ENCODE data around the gene FBXO31.

FBXO31 gene

DNA sequence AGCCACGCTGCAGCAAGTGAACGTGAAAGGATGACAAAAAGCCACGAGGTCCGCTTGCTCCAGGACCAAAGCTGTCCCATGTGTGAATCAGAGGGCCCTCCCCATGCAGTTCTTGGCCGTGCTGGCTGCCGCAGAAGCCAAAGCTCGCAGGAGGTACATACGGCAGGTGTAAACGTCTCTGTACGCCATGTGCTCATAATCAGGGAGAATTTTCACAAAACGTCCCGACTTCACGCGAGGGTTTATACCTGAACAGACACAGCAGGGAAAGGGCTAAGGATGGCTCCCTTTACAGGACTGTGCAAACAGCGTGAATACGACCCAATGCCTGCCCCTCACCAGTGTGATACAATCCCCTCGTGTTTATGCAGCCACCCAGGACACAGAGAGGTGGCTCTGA is 25.3 kb downstream of the FBXO31 start:
- H3K4me3 ChIP-seq (ENCODE audit: control insufficient read depth, low read depth, low read length) = no peak overlapping the region
- no peak for DNase-seq (ENCODE audit: low read depth)
- no peak for TF ChIP-seq CTCF (conservative IDR thresholded peaks at IDR 0.05; ENCODE audit: control insufficient read depth, insufficient read depth, low read depth, low read length)

GRCh38 chr16:87356491-87356853 is 27.1 kb downstream of the FBXO31 start:
- H3K4me3 ChIP-seq (ENCODE audit: control insufficient read depth, low read depth, low read length) = no peak overlapping the region
- no peak for TF ChIP-seq CTCF (conservative IDR thresholded peaks at IDR 0.05; ENCODE audit: control insufficient read depth, insufficient read depth, low read depth, low read length)
- DNase-seq (ENCODE audit: low read depth) = no peak

- no peak for DNase-seq (ENCODE audit: low read depth)
- TF ChIP-seq CTCF (conservative IDR thresholded peaks at IDR 0.05; ENCODE audit: control insufficient read depth, insufficient read depth, low read depth, low read length) = no peak
- H3K4me3 ChIP-seq (ENCODE audit: control insufficient read depth, low read depth, low read length) = no peak overlapping the region
These were observed 30.0 kb downstream of the FBXO31 start for GRCh38 chr16:87353613-87354012.

DNA sequence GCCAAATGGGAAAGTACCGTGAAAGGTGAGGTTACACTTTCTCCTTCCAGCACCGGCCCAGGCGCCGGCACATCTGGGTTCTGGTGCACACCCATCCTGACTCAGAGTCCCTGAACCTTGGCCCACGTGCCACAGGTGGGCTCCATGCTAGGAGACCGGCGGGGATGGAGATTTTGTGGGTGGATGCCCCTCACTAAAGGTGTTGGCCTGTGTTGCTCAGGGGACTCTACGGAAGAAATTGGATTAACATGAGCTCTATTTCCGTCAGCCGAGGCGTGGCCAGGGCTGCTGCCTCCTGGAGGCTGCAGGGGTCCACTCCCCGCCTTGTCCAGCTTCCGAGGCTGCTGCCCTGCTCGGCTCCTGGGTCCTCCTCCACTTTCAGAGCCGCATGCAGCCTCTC is 30.8 kb downstream of the FBXO31 start:
- no peak for DNase-seq (ENCODE audit: low read depth)
- no peak overlapping the region for H3K4me3 ChIP-seq (ENCODE audit: control insufficient read depth, low read depth, low read length)
- TF ChIP-seq CTCF (conservative IDR thresholded peaks at IDR 0.05; ENCODE audit: control insufficient read depth, insufficient read depth, low read depth, low read length) = no peak

GRCh38 chr16:87351320-87351698 is 32.3 kb downstream of the FBXO31 start:
- DNase-seq (ENCODE audit: low read depth) = no peak
- no peak for TF ChIP-seq CTCF (conservative IDR thresholded peaks at IDR 0.05; ENCODE audit: control insufficient read depth, insufficient read depth, low read depth, low read length)
- H3K4me3 ChIP-seq (ENCODE audit: control insufficient read depth, low read depth, low read length) = no peak overlapping the region

DNA sequence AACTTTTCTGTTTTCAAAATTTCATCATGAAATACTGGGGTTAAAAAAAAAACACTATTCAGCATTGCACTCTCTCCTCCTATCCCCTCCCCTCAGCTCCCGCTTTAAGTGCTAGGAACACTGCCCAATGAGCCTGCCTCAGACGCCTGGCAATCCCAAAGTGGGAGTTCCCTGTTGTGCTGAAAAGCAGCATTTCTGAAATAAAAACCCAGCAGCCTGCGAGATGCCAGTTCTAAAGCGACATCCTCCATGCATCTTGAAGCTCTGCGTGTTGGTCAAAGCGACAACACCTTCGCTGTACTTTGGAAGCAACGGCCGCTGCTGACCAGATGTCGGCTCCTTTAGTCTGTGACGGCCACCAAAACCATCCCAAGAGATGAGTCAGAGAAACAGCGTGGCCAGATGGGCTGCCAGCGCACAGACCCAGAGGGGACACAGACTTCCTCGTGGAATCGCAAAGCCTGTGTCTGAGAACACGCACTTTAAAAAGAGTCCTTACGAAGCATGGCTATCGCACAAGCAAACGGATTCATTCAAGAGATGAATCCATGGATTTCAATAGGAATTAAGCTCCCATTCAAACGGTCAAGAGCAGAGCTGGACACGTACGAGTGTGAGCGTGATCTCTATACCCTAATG is 32.8 kb downstream of the FBXO31 start:
- H3K4me3 ChIP-seq (ENCODE audit: control insufficient read depth, low read depth, low read length) = no peak overlapping the region
- peak; percentile 62 for DNase-seq (ENCODE audit: low read depth)
- TF ChIP-seq CTCF (conservative IDR thresholded peaks at IDR 0.05; ENCODE audit: control insufficient read depth, insufficient read depth, low read depth, low read length) = no peak

GRCh38 chr16:87350031-87350430 is 33.5 kb downstream of the FBXO31 start:
- H3K4me3 ChIP-seq (ENCODE audit: control insufficient read depth, low read depth, low read length) = no peak overlapping the region
- no peak for TF ChIP-seq CTCF (conservative IDR thresholded peaks at IDR 0.05; ENCODE audit: control insufficient read depth, insufficient read depth, low read depth, low read length)

More at GRCh38 chr16:87350031-87350430, 33.5 kb downstream of the FBXO31 start:
- DNase-seq (ENCODE audit: low read depth) = no peak

All from fibroblast of mammary gland (primary cell).